Prostate gland (tissue), 2 donors: ENCODE results near the gene KDSR.
A peak's percentile ranks its signal among the peaks of the same experiment; 100 is the strongest.

ENCODE experiments used
- CTCF ChIP-seq, 4 experiments: fragments of 200-600 bp in 2 of 4; fragments of 450-650 bp in 2 of 4; sonication (generic) in 2 of 4; IDR thresholded peaks; 1 replicate in 3 of 4; 2 replicates in 1 of 4; pipeline ENCODE4 v1.5.1; 2016 to 2019; ENCODE audit warnings: antibody characterized with exemption in 4 of 4, mild to moderate bottlenecking in 2 of 4, moderate library complexity in 2 of 4
- POLR2A ChIP-seq: fragments of 450-650 bp; IDR thresholded peaks from one replicate; pipeline ENCODE4 v1.6.1; 2016; ENCODE audit warnings: antibody characterized with exemption, mild to moderate bottlenecking
- POLR2AphosphoS5 ChIP-seq: sonication (generic); formaldehyde crosslinking; IDR thresholded peaks from one replicate; pipeline ENCODE4 v1.6.1; 2017; ENCODE audit warnings: antibody characterized with exemption

- TF ChIP-seq CTCF (IDR thresholded peaks at IDR 0.05) (peak in 3 of 4 experiments; percentile 15 to 44 (median 43)), POLR2AphosphoS5 (no peak), POLR2A (no peak)
Observed at GRCh38 chr18:63342206-63342605, 24.8 kb downstream of the KDSR start.
